GM23248 (cell line): Measurements from ENCODE around the gene CLEC3A. TPM values are rescaled to one million over a fixed set of nuclear protein-coding genes. Genes with fewer than 3 reads are reported as not detected.
A peak's percentile ranks its signal among the peaks of the same experiment; 100 is the strongest.

Source experiments
- DNase-seq: peaks from one replicate; pipeline ENCODE4 v3.0.0-alpha.2; 2015
- H2AFZ ChIP-seq: fragments of 200-600 bp; sonication (generic); 2 replicates; pipeline ENCODE4 v1.6.1; 2016; ENCODE audit warnings: antibody characterized with exemption
- H3F3A ChIP-seq: fragments of 200-600 bp; sonication (generic); 2 replicates; pipeline ENCODE4 v1.6.1; 2016; ENCODE audit warnings: mild to moderate bottlenecking, antibody characterized with exemption, mixed run types; ENCODE audit not compliant: insufficient read depth
- H3K27ac ChIP-seq: fragments of 200-600 bp; sonication (generic); 2 replicates; pipeline ENCODE4 v1.5.1; 2016; ENCODE audit warnings: mild to moderate bottlenecking
- H3K27me3 ChIP-seq: fragments of 200-600 bp; sonication (generic); replicated peaks from 2 replicates; pipeline ENCODE4 v1.6.1; 2016; ENCODE audit warnings: mild to moderate bottlenecking; ENCODE audit not compliant: insufficient read depth
- H3K36me3 ChIP-seq: fragments of 200-600 bp; sonication (generic); 2 replicates; pipeline ENCODE4 v1.6.1; 2016; ENCODE audit warnings: low read depth, mild to moderate bottlenecking
- H3K4me1 ChIP-seq: fragments of 200-600 bp; sonication (generic); 2 replicates; pipeline ENCODE4 v1.6.1; 2016; ENCODE audit warnings: mild to moderate bottlenecking; ENCODE audit not compliant: insufficient read depth
- H3K4me2 ChIP-seq: fragments of 200-600 bp; sonication (generic); one replicate; pipeline ENCODE4 v1.6.1; 2016; ENCODE audit warnings: mild to moderate bottlenecking; ENCODE audit not compliant: unreplicated experiment
- H3K4me3 ChIP-seq: fragments of 200-600 bp; sonication (generic); 2 replicates; pipeline ENCODE4 v1.5.1; 2016; ENCODE audit warnings: mild to moderate bottlenecking
- H3K79me2 ChIP-seq: fragments of 200-600 bp; sonication (generic); 2 replicates; pipeline ENCODE4 v1.6.1; 2016; ENCODE audit warnings: mild to moderate bottlenecking; ENCODE audit not compliant: insufficient read depth
- H3K9ac ChIP-seq: fragments of 200-600 bp; sonication (generic); 2 replicates; pipeline ENCODE4 v1.6.1; 2016; ENCODE audit warnings: mild to moderate bottlenecking
- H3K9me2 ChIP-seq: fragments of 200-600 bp; sonication (generic); 2 replicates; pipeline ENCODE4 v1.6.1; 2016; ENCODE audit warnings: mixed run types, mild to moderate bottlenecking, moderate library complexity; ENCODE audit not compliant: insufficient read depth
- H3K9me3 ChIP-seq: fragments of 200-600 bp; sonication (generic); one replicate; pipeline ENCODE4 v1.6.1; 2017; ENCODE audit warnings: low read depth
- H4K20me1 ChIP-seq: fragments of 200-600 bp; sonication (generic); 2 replicates; pipeline ENCODE4 v1.6.0; 2016; ENCODE audit not compliant: insufficient read depth
- EZH2 ChIP-seq: fragments of 200-600 bp; sonication (generic); IDR thresholded peaks from 2 replicates; pipeline ENCODE4 v1.6.1; 2018; ENCODE audit warnings: antibody characterized with exemption, mild to moderate bottlenecking; ENCODE audit not compliant: insufficient read depth, poor library complexity, severe bottlenecking
- EZH2phosphoT487 ChIP-seq: fragments of 200-600 bp; sonication (generic); IDR thresholded peaks from 2 replicates; pipeline ENCODE4 v1.6.1; 2018; ENCODE audit warnings: antibody characterized with exemption, moderate library complexity, mild to moderate bottlenecking, low read depth; ENCODE audit not compliant: insufficient read depth
- WGBS, 2 experiments: methylation state at CpG; one replicate each; pipeline ENCODE4 v1.1.6; 2015 to 2017; ENCODE audit warnings: low lambda C conversion rate in 2 of 2, low coverage in 1 of 2; ENCODE audit errors: missing lambda C conversion rate in 2 of 2; 5-methylcytosine and 5-hydroxymethylcytosine counted together
- in situ Hi-C: fragments of 300-500 bp; cut with MboI; formaldehyde crosslinking; loops from 2 replicates; pipeline ENCODE4 v1.15.0; 2020
- polyA plus RNA-seq: library from polyadenylated mRNA; unstranded; fragments of >200 nt; fragmentation: Nextera tagmentation; extraction: Ambion mirVana; gene quantifications from 2 replicates; pipeline ENCODE4 v1.2.1, GENCODE V29; 2016
- total RNA-seq: library from RNA; depleted of rRNA; stranded (reverse); fragments of >200 nt; shearing (Covaris generic); gene quantifications from 2 replicates; pipeline ENCODE4 v1.2.3, GENCODE V29; 2014

CLEC3A gene
- total and polyA plus RNA-seq, 2 experiments from 2014 or later, result not detected

DNA sequence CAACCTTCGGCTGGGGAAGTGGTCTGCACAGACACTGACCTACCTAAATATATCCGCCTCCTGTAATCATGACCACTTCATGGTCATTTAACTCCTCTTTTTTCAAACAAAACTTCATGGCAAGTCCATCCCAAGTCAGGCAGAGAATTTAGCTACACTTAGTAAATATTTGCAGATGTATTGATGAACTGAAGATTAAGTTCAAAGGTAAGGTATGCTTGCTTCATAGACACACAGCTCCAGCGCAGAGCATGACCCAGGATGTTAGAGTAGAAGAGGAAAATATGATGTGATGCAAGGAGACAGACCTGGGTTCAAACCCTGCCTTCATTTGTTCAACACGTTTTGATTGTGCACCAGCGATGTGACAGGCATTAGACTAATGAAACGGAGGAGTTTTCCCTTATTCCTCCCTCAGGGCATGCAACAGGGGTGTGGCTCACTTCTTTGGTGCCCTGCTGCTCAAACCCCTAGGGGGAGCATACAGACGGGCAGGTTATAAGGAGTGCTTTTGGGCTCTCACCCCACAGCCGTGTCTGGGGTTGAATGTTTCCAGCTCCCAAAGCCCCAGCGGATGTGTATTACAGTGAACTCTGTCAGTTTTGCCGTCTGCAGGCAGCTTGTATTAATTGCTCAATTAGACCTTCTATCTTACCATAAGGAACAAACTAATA lies 23.9 kb upstream of the CLEC3A start:
- no peak overlapping the region for H3K27ac ChIP-seq
- H3K4me3 ChIP-seq, result no peak overlapping the region
- no peaks in the 10 kb centered on the region for H3K27me3 ChIP-seq
- H3K36me3 ChIP-seq, result no peaks in the 10 kb centered on the region
- no peaks in the 10 kb centered on the region for H3F3A ChIP-seq
- H2AFZ ChIP-seq, result no peak overlapping the region
- no peak for DNase-seq
- WGBS, 2 experiments, result 48 to 54% methylated on average over 9 of the region's 10 CpGs
- H3K4me1 ChIP-seq, result 0 out of 2 replicates have a peak, but pooled peaks cover 1% of the 10 kb centered on the region
- in situ Hi-C loops, result loop anchor here (25.0 kb wide), 1 partner anchor 761 kb away; no protein-coding TSS in a partner anchor
- no peaks in the 10 kb centered on the region for H3K79me2 ChIP-seq
- no peak for TF ChIP-seq EZH2
- no peak for TF ChIP-seq EZH2phosphoT487
- no peaks in the 10 kb centered on the region for H4K20me1 ChIP-seq
- no peaks in the 10 kb centered on the region for H3K9me3 ChIP-seq
- H3K9me2 ChIP-seq, result no peaks in the 10 kb centered on the region
- no peak overlapping the region for H3K4me2 ChIP-seq
- H3K9ac ChIP-seq, result no peak overlapping the region

DNA sequence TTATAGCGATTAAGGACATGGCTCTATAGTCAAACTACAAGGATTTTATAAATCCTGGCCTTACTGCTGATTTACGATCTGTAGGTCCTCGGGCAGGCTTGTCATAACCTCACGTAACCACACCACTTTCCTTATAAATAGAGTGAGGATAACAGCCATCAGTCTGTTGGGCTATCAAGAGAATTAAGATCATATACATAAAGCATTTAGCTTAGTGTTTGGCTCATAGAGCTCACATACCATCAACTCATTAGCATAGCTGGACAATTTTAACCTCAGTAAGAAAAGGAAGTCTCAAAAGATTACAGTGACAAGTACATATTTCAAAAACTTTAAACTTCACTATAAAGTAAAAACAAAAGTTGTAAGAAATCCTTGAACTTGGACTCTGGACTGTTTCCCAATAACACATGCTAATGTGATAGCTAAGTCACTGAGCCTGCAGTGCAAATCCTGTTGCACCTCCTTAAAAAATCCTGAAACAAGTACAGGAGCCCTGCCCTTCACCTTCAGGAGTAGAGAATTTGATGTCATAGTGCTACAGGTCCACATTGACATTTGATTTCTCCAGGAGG lies 20.8 kb upstream of the CLEC3A start:
- Histone ChIP-seq H3K9me2 (no peaks in the 10 kb centered on the region), H3K4me2 (no peak overlapping the region), H2AFZ (no peak overlapping the region), H3F3A (no peaks in the 10 kb centered on the region), H3K4me3 (no peak overlapping the region), H3K27me3 (no peaks in the 10 kb centered on the region), H3K9ac (no peak overlapping the region), H3K79me2 (no peaks in the 10 kb centered on the region), H3K4me1 (no peaks in the 10 kb centered on the region), H3K9me3 (no peaks in the 10 kb centered on the region), H4K20me1 (no peaks in the 10 kb centered on the region), H3K27ac (no peak overlapping the region), H3K36me3 (no peaks in the 10 kb centered on the region)
- DNase-seq, result no peak
- WGBS, 2 experiments, result 72 to 73% methylated on average over 4 of the region's 4 CpGs
- TF ChIP-seq EZH2, result no peak
- TF ChIP-seq EZH2phosphoT487, result no peak
- in situ Hi-C loops, result no loop called here

- peak; percentile 89 for DNase-seq
- Histone ChIP-seq H3K27me3 (no peaks in the 10 kb centered on the region), H4K20me1 (no peaks in the 10 kb centered on the region), H3K79me2 (no peaks in the 10 kb centered on the region), H3F3A (no peaks in the 10 kb centered on the region), H3K27ac (no peak overlapping the region), H3K9me3 (no peaks in the 10 kb centered on the region), H3K36me3 (no peaks in the 10 kb centered on the region), H3K4me2 (no peak overlapping the region), H3K9me2 (no peaks in the 10 kb centered on the region), H3K9ac (no peak overlapping the region), H3K4me1 (no peaks in the 10 kb centered on the region), H3K4me3 (no peak overlapping the region), H2AFZ (peak overlapping the region; percentile 44)
- in situ Hi-C loops, result no loop called here
- 10% methylated on average over 11 of the region's 11 CpGs for WGBS, 2 experiments
- TF ChIP-seq EZH2phosphoT487, result no peak
- TF ChIP-seq EZH2, result no peak
Measured at GRCh38 chr16:78002915-78003538, 19.3 kb upstream of the CLEC3A start.

GRCh38 chr16:78004517-78004916 lies 17.8 kb upstream of the CLEC3A start:
- no peak overlapping the region for H2AFZ ChIP-seq
- in situ Hi-C loops, result no loop called here
- DNase-seq, result no peak

More at GRCh38 chr16:78004517-78004916, 17.8 kb upstream of the CLEC3A start:
- Histone ChIP-seq H3F3A (no peaks in the 10 kb centered on the region), H3K9me3 (no peaks in the 10 kb centered on the region), H4K20me1 (no peaks in the 10 kb centered on the region), H3K79me2 (no peaks in the 10 kb centered on the region), H3K27me3 (no peaks in the 10 kb centered on the region), H3K4me1 (no peaks in the 10 kb centered on the region), H3K27ac (no peak overlapping the region), H3K9ac (no peak overlapping the region), H3K4me2 (no peak overlapping the region), H3K36me3 (no peaks in the 10 kb centered on the region), H3K9me2 (no peaks in the 10 kb centered on the region), H3K4me3 (no peak overlapping the region)
- 76 to 77% methylated on average over 4 of the region's 4 CpGs for WGBS, 2 experiments
- TF ChIP-seq EZH2 (no peak), EZH2phosphoT487 (no peak)
